Measurements from ENCODE around the gene IRAK1. TPM values are rescaled to one million over a fixed set of nuclear protein-coding genes. Genes with fewer than 3 reads are reported as not detected.
A peak's percentile ranks its signal among the peaks of the same experiment; 100 is the strongest.

Gene IRAK1
- total and polyA plus RNA-seq, 9 of the 15 experiments (the other 6 are each of a cell fraction or from before 2014, with no cell fraction given) = 11.6 to 261 (median 91.6) TPM

DNA sequence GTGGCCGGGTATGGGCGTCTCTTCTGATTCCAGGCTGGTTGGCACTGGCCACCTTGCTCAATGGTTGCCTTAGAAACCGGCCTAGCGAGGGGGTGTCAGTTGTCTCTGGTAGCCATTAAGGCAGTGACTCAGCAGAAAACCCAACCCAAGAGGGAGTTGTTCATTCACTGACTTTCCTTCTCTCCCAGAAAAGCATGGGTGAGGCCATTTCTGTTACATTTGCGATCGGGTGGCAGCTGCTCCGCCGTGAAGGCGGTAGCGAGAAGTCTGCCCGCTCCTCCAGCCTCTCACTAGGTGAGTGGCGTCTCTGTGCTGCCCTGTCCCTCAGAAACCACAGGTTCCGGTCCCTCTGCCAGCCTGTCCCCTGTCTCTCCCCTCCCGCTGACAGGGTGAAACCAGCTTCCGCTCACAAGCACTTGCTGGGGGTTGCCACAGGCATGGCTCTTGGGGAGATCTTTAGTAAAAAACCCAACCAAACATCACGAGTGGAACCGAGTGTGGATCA is 17.4 kb downstream of the IRAK1 start (continued):
- TF ChIP-seq TARDBP (IDR thresholded peaks at IDR 0.05) (no peak), GABPA (tag; conservative IDR thresholded peaks at IDR 0.05; ENCODE audit: low read depth) (peak; percentile 69; the same call in 1 of the 2 replicates), MLX (CRISPR knock-in tag; conservative IDR thresholded peaks at IDR 0.05) (no peak), EGR1 (conservative IDR thresholded peaks at IDR 0.05) (peak; percentile 65), LCOR (CRISPR knock-in tag; IDR thresholded peaks at IDR 0.05) (no peak), ZNF24 (IDR thresholded peaks at IDR 0.05) (no peak), SNIP1 (IDR thresholded peaks at IDR 0.05; ENCODE audit: low read depth) (no peak), EWSR1 (IDR thresholded peaks at IDR 0.05; ENCODE audit: borderline replicate concordance, low read depth, partially characterized antibody) (no peak), NELFE (IDR thresholded peaks at IDR 0.05; ENCODE audit: insufficient read depth, insufficient read length) (no peak), SMARCB1 (IDR thresholded peaks at IDR 0.05; ENCODE audit: insufficient read length, low read depth) (no peak), TSC22D4 (tag; IDR thresholded peaks at IDR 0.05) (no peak), ZNF717 (CRISPR knock-in tag; IDR thresholded peaks at IDR 0.05) (no peak), KAT2B (IDR thresholded peaks at IDR 0.05; ENCODE audit: low read depth, low read length) (no peak), GATAD2A (IDR thresholded peaks at IDR 0.05) (0 out of 2 replicates have a peak, but pooled peaks have one; percentile 29), NCOR1 (IDR thresholded peaks at IDR 0.05) (no peak), PHTF2 (CRISPR knock-in tag; IDR thresholded peaks at IDR 0.05) (no peak; the same call in 1 of the 2 replicates), HLTF (IDR thresholded peaks at IDR 0.05) (no peak), CEBPG (CRISPR knock-in tag; IDR thresholded peaks at IDR 0.05) (no peak), CEBPG (tag; conservative IDR thresholded peaks at IDR 0.05 in 1 of 2, IDR thresholded peaks at IDR 0.05 in 1 of 2) (no peak), ZNF561 (CRISPR knock-in tag; conservative IDR thresholded peaks at IDR 0.05) (0 out of 2 replicates have a peak, but pooled peaks have one; percentile 39), ZFPM2 (CRISPR knock-in tag; IDR thresholded peaks at IDR 0.05) (peak; percentile 68; the same call in 1 of the 2 replicates), ZFP30 (CRISPR knock-in tag; IDR thresholded peaks at IDR 0.05; ENCODE audit: borderline replicate concordance) (no peak), C11orf30 (IDR thresholded peaks at IDR 0.05; ENCODE audit: low read depth) (peak; percentile 96), GTF2F1 (IDR thresholded peaks at IDR 0.05; ENCODE audit: low read depth, low read length) (no peak), PHB (CRISPR knock-in tag; IDR thresholded peaks at IDR 0.05) (peak; percentile 80; the same call in 1 of the 2 replicates), ZNF79 (CRISPR knock-in tag; IDR thresholded peaks at IDR 0.05; ENCODE audit: low read depth) (peak; percentile 90), KLF16 (IDR thresholded peaks at IDR 0.05) (no peak), RCOR1 (IDR thresholded peaks at IDR 0.05; ENCODE audit: borderline replicate concordance in 1 of 2, low read depth in 2 of 2, low read length in 2 of 2) (no peak), FOXP4 (CRISPR knock-in tag; IDR thresholded peaks at IDR 0.05; ENCODE audit: borderline replicate concordance) (no peak)
- TF ChIP-seq, protein P1, sequence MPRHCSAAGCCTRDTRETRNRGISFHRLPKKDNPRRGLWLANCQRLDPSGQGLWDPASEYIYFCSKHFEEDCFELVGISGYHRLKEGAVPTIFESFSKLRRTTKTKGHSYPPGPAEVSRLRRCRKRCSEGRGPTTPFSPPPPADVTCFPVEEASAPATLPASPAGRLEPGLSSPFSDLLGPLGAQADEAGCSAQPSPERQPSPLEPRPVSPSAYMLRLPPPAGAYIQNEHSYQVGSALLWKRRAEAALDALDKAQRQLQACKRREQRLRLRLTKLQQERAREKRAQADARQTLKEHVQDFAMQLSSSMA (CRISPR knock-in tag; IDR thresholded peaks at IDR 0.05) = no peak
